ENCODE data around the gene GPHN.

DNA sequence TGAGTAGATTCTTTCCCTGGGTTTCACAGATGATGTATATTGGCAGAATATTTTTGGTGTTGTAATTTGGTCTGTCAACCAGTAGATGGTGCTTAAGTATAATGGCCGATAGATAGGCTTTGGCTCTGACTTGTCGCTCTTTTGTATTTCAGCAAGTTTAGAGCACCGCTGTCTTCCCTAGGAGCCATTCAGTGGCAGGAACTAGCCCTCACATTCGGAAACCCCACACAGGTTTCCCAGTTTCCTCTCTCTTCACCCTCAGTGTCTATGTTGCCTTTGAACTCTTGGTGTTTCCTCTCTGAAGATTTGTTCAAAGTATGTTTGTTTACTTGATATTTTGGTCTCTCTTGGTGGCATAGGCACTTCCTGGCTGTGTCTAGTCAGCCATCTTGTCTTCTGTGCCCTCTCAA, 102.2 kb downstream of the GPHN start:
- no peak for TF ChIP-seq POLR2AphosphoS5 (IDR thresholded peaks at IDR 0.05; ENCODE audit: low read depth, low read length)
- TF ChIP-seq, protein P1, sequence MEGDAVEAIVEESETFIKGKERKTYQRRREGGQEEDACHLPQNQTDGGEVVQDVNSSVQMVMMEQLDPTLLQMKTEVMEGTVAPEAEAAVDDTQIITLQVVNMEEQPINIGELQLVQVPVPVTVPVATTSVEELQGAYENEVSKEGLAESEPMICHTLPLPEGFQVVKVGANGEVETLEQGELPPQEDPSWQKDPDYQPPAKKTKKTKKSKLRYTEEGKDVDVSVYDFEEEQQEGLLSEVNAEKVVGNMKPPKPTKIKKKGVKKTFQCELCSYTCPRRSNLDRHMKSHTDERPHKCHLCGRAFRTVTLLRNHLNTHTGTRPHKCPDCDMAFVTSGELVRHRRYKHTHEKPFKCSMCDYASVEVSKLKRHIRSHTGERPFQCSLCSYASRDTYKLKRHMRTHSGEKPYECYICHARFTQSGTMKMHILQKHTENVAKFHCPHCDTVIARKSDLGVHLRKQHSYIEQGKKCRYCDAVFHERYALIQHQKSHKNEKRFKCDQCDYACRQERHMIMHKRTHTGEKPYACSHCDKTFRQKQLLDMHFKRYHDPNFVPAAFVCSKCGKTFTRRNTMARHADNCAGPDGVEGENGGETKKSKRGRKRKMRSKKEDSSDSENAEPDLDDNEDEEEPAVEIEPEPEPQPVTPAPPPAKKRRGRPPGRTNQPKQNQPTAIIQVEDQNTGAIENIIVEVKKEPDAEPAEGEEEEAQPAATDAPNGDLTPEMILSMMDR (IDR thresholded peaks at IDR 0.05), result peak; percentile 37; the same call in 1 of the 2 replicates
- TF ChIP-seq, protein P2, sequence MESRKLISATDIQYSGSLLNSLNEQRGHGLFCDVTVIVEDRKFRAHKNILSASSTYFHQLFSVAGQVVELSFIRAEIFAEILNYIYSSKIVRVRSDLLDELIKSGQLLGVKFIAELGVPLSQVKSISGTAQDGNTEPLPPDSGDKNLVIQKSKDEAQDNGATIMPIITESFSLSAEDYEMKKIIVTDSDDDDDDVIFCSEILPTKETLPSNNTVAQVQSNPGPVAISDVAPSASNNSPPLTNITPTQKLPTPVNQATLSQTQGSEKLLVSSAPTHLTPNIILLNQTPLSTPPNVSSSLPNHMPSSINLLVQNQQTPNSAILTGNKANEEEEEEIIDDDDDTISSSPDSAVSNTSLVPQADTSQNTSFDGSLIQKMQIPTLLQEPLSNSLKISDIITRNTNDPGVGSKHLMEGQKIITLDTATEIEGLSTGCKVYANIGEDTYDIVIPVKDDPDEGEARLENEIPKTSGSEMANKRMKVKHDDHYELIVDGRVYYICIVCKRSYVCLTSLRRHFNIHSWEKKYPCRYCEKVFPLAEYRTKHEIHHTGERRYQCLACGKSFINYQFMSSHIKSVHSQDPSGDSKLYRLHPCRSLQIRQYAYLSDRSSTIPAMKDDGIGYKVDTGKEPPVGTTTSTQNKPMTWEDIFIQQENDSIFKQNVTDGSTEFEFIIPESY (IDR thresholded peaks at IDR 0.05; ENCODE audit: borderline replicate concordance, low read depth), result no peak
- no peak for TF ChIP-seq MXI1 (IDR thresholded peaks at IDR 0.05; ENCODE audit: low read depth, low read length)
- no peak for TF ChIP-seq EP300 (IDR thresholded peaks at IDR 0.05; ENCODE audit: borderline replicate concordance in 1 of 2, low read depth in 1 of 2, low read length in 1 of 2)
- TF ChIP-seq, protein P3, sequence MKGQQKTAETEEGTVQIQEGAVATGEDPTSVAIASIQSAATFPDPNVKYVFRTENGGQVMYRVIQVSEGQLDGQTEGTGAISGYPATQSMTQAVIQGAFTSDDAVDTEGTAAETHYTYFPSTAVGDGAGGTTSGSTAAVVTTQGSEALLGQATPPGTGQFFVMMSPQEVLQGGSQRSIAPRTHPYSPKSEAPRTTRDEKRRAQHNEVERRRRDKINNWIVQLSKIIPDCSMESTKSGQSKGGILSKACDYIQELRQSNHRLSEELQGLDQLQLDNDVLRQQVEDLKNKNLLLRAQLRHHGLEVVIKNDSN (IDR thresholded peaks at IDR 0.05; ENCODE audit: borderline replicate concordance, low read depth), result no peak
- no peak for TF ChIP-seq EZH2phosphoT487 (IDR thresholded peaks at IDR 0.05; ENCODE audit: borderline replicate concordance, low read depth)
- TF ChIP-seq RXRA (IDR thresholded peaks at IDR 0.05; ENCODE audit: borderline replicate concordance, low read depth), result no peak
- TF ChIP-seq TCF12 (IDR thresholded peaks at IDR 0.05), result no peak
- no peak for TF ChIP-seq TEAD4 (IDR thresholded peaks at IDR 0.05; ENCODE audit: borderline replicate concordance, insufficient read depth)

Measured in SK-N-SH (cell line).